HEK293 (cell line): ENCODE measurements around the gene PAQR6.

ENCODE experiments used
- ELK4 ChIP-seq: IDR thresholded peaks from 2 replicates; pipeline ENCODE4 v1.6.1; 2011; ENCODE audit warnings: mild to moderate bottlenecking, low read depth, low read length, borderline replicate concordance
- GLIS1 ChIP-seq: fragments of 450-650 bp; formaldehyde crosslinking; IDR thresholded peaks from 2 replicates; pipeline ENCODE4 v1.5.1; 2016; ENCODE audit warnings: missing biosample characterization, missing genetic modification characterization
- SETDB1 ChIP-seq: IDR thresholded peaks from one replicate; pipeline ENCODE4 v1.6.1; 2017; ENCODE audit warnings: mild to moderate bottlenecking, low read length, moderate library complexity, mixed read lengths; ENCODE audit not compliant: insufficient read length
- SP2 ChIP-seq: fragments of 450-650 bp; formaldehyde crosslinking; IDR thresholded peaks from 2 replicates; pipeline ENCODE4 v1.5.1; 2016; ENCODE audit warnings: missing biosample characterization, missing genetic modification characterization
- YY2 ChIP-seq: fragments of 450-650 bp; formaldehyde crosslinking; IDR thresholded peaks from 2 replicates; pipeline ENCODE4 v1.5.1; 2016; ENCODE audit warnings: missing biosample characterization, missing genetic modification characterization
- ZBTB11 ChIP-seq: fragments of 450-650 bp; formaldehyde crosslinking; conservative IDR thresholded peaks from 2 replicates; pipeline ENCODE4 v1.5.1; 2016; ENCODE audit warnings: low read depth, missing biosample characterization, missing genetic modification characterization
- ZBTB21 ChIP-seq: fragments of 450-650 bp; formaldehyde crosslinking; IDR thresholded peaks from 2 replicates; pipeline ENCODE4 v1.5.1; 2017; ENCODE audit warnings: missing biosample characterization, missing genetic modification characterization
- ZFHX2 ChIP-seq: fragments of 450-650 bp; formaldehyde crosslinking; conservative IDR thresholded peaks from 2 replicates; pipeline ENCODE4 v1.5.1; 2016; ENCODE audit warnings: missing biosample characterization, missing genetic modification characterization
- ZFP69B ChIP-seq: fragments of 450-650 bp; formaldehyde crosslinking; IDR thresholded peaks from 2 replicates; pipeline ENCODE4 v1.5.1; 2016; ENCODE audit warnings: missing biosample characterization, missing genetic modification characterization
- ZNF169 ChIP-seq: fragments of 450-650 bp; formaldehyde crosslinking; IDR thresholded peaks from 2 replicates; pipeline ENCODE4 v1.5.1; 2016; ENCODE audit warnings: missing biosample characterization, missing genetic modification characterization
- ZNF24 ChIP-seq: fragments of 450-650 bp; formaldehyde crosslinking; IDR thresholded peaks from 2 replicates; pipeline ENCODE4 v1.5.1; 2016; ENCODE audit warnings: missing biosample characterization, missing genetic modification characterization
- ZNF398 ChIP-seq: fragments of 450-650 bp; formaldehyde crosslinking; IDR thresholded peaks from 2 replicates; pipeline ENCODE4 v1.5.1; 2017; ENCODE audit warnings: missing biosample characterization, missing genetic modification characterization
- ZNF501 ChIP-seq: fragments of 450-650 bp; formaldehyde crosslinking; IDR thresholded peaks from 2 replicates; pipeline ENCODE4 v1.5.1; 2016; ENCODE audit warnings: missing biosample characterization, missing genetic modification characterization
- ZNF518A ChIP-seq: fragments of 450-650 bp; formaldehyde crosslinking; conservative IDR thresholded peaks from 2 replicates; pipeline ENCODE4 v1.5.1; 2016; ENCODE audit warnings: low read depth, missing biosample characterization, missing genetic modification characterization
- ZNF629 ChIP-seq: fragments of 450-650 bp; formaldehyde crosslinking; IDR thresholded peaks from 2 replicates; pipeline ENCODE4 v1.5.1; 2017; ENCODE audit warnings: missing biosample characterization, missing genetic modification characterization
- ZNF768 ChIP-seq: fragments of 450-650 bp; formaldehyde crosslinking; IDR thresholded peaks from 2 replicates; pipeline ENCODE4 v1.5.1; 2018; ENCODE audit warnings: missing biosample characterization, mild to moderate bottlenecking, missing genetic modification characterization
- ZNF776 ChIP-seq: fragments of 450-650 bp; formaldehyde crosslinking; IDR thresholded peaks from 2 replicates; pipeline ENCODE4 v1.5.0; 2017; ENCODE audit warnings: missing biosample characterization, missing genetic modification characterization, borderline replicate concordance
- ZNF830 ChIP-seq: fragments of 450-650 bp; IDR thresholded peaks from 2 replicates; pipeline ENCODE4 v1.5.0; 2018; ENCODE audit warnings: missing biosample characterization, missing genetic modification characterization, low read depth, mild to moderate bottlenecking, moderate library complexity
- ZNF843 ChIP-seq: fragments of 450-650 bp; formaldehyde crosslinking; IDR thresholded peaks from 2 replicates; pipeline ENCODE4 v1.5.1; 2016; ENCODE audit warnings: missing biosample characterization, missing genetic modification characterization
- ZSCAN30 ChIP-seq: fragments of 450-650 bp; IDR thresholded peaks from 2 replicates; pipeline ENCODE4 v1.5.1; 2018; ENCODE audit warnings: missing biosample characterization, mild to moderate bottlenecking, missing genetic modification characterization, moderate library complexity
- ZXDB ChIP-seq: fragments of 450-650 bp; formaldehyde crosslinking; IDR thresholded peaks from 2 replicates; pipeline ENCODE4 v1.5.1; 2016; ENCODE audit warnings: missing biosample characterization, missing genetic modification characterization
- TF ChIP-seq, protein P1 (sequence below): fragments of 450-650 bp; formaldehyde crosslinking; IDR thresholded peaks from 2 replicates; pipeline ENCODE4 v1.5.1; 2016; ENCODE audit warnings: missing biosample characterization, missing genetic modification characterization
- TF ChIP-seq, protein P2 (sequence below): fragments of 450-650 bp; formaldehyde crosslinking; IDR thresholded peaks from 2 replicates; pipeline ENCODE4 v1.5.1; 2016; ENCODE audit warnings: missing biosample characterization, missing genetic modification characterization
- TF ChIP-seq, protein P3 (sequence below): fragments of 450-650 bp; formaldehyde crosslinking; optimal IDR thresholded peaks from 2 replicates; pipeline ENCODE3; 2016; ENCODE audit warnings: missing biosample characterization, mild to moderate bottlenecking, missing genetic modification characterization

The PAQR6 gene

GRCh38 chr1:156193488-156194299 lies 54.2 kb downstream of the PAQR6 start, which contains the start of gene SLC25A44 (continued):
- TF ChIP-seq ZBTB21 (tag by site-specific recombination), result peak; percentile 53; the same call in 1 of the 2 replicates
- TF ChIP-seq, protein P1, sequence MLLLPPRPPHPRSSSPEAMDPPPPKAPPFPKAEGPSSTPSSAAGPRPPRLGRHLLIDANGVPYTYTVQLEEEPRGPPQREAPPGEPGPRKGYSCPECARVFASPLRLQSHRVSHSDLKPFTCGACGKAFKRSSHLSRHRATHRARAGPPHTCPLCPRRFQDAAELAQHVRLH (tag by site-specific recombination), result peak; percentile 14; the same call in 1 of the 2 replicates
- no peak for TF ChIP-seq ZNF169 (tag by site-specific recombination)
- peak; percentile 63; the same call in 1 of the 2 replicates for TF ChIP-seq ZSCAN30
- no peak for TF ChIP-seq ZNF776 (tag by site-specific recombination)
- peak; percentile 32; the same call in 1 of the 2 replicates for TF ChIP-seq ZNF501
- no peak for TF ChIP-seq ZNF398 (tag by site-specific recombination)
- TF ChIP-seq ZNF629 (tag by site-specific recombination), result peak; percentile 86
- TF ChIP-seq ZNF518A, result peak; percentile 64
- TF ChIP-seq ZNF843 (tag by site-specific recombination), result 0 out of 2 replicates have a peak, but pooled peaks have one; percentile 19
- peak; percentile 61 for TF ChIP-seq ZXDB
- TF ChIP-seq SP2 (tag by site-specific recombination), result peak; percentile 98
- peak; percentile 57; the same call in 1 of the 2 replicates for TF ChIP-seq ZFP69B (tag by site-specific recombination)
- peak; percentile 85 for TF ChIP-seq ZBTB11 (tag by site-specific recombination)
- TF ChIP-seq GLIS1 (tag by site-specific recombination), result peak; percentile 76
- TF ChIP-seq ELK4, result peak; percentile 84
- peak; percentile 12; the same call in 1 of the 2 replicates for TF ChIP-seq ZFHX2 (tag by site-specific recombination)
- 0 out of 2 replicates have a peak, but pooled peaks have one; percentile 15 for TF ChIP-seq ZNF24 (tag by site-specific recombination)
- no peak for TF ChIP-seq ZNF830 (tag by site-specific recombination)
- TF ChIP-seq, protein P2, sequence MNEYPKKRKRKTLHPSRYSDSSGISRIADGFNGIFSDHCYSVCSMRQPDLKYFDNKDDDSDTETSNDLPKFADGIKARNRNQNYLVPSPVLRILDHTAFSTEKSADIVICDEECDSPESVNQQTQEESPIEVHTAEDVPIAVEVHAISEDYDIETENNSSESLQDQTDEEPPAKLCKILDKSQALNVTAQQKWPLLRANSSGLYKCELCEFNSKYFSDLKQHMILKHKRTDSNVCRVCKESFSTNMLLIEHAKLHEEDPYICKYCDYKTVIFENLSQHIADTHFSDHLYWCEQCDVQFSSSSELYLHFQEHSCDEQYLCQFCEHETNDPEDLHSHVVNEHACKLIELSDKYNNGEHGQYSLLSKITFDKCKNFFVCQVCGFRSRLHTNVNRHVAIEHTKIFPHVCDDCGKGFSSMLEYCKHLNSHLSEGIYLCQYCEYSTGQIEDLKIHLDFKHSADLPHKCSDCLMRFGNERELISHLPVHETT, result peak; percentile 55; the same call in 1 of the 2 replicates
- peak; percentile 43; the same call in 1 of the 2 replicates for TF ChIP-seq YY2 (tag by site-specific recombination)
- no peak for TF ChIP-seq SETDB1
- TF ChIP-seq, protein P3, sequence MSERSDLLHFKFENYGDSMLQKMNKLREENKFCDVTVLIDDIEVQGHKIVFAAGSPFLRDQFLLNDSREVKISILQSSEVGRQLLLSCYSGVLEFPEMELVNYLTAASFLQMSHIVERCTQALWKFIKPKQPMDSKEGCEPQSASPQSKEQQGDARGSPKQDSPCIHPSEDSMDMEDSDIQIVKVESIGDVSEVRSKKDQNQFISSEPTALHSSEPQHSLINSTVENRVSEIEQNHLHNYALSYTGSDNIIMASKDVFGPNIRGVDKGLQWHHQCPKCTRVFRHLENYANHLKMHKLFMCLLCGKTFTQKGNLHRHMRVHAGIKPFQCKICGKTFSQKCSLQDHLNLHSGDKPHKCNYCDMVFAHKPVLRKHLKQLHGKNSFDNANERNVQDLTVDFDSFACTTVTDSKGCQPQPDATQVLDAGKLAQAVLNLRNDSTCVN (tag by site-specific recombination), result peak; percentile 37
- no peak for TF ChIP-seq ZNF768 (tag by site-specific recombination)
